DOHH2 (cell line): ENCODE data around the gene RAB42.

Experiments used
- CTCF ChIP-seq: fragments of 200-600 bp; sonication (generic); IDR thresholded peaks from one replicate; pipeline ENCODE4 v1.5.1; 2014; ENCODE audit warnings: antibody characterized with exemption, mild to moderate bottlenecking, low read depth, low read length; ENCODE audit not compliant: poor library complexity, severe bottlenecking
- EZH2phosphoT487 ChIP-seq: fragments of 200-600 bp; sonication (generic); IDR thresholded peaks from 2 replicates; pipeline ENCODE4 v1.6.1; 2017; ENCODE audit warnings: borderline replicate concordance, mild to moderate bottlenecking, antibody characterized with exemption, low read length, moderate library complexity, mixed read lengths

GRCh38 chr1:28548318-28548717 is 43.7 kb upstream of the RAB42 start:
- TF ChIP-seq CTCF (no peak), EZH2phosphoT487 (no peak)
